Measurements from ENCODE around the gene METTL5. TPM values are rescaled to one million over a fixed set of nuclear protein-coding genes. Genes with fewer than 3 reads are reported as not detected.
A peak's percentile ranks its signal among the peaks of the same experiment; 100 is the strongest.

Gene METTL5
- total RNA-seq, 1 donor: 76.6 TPM

DNA sequence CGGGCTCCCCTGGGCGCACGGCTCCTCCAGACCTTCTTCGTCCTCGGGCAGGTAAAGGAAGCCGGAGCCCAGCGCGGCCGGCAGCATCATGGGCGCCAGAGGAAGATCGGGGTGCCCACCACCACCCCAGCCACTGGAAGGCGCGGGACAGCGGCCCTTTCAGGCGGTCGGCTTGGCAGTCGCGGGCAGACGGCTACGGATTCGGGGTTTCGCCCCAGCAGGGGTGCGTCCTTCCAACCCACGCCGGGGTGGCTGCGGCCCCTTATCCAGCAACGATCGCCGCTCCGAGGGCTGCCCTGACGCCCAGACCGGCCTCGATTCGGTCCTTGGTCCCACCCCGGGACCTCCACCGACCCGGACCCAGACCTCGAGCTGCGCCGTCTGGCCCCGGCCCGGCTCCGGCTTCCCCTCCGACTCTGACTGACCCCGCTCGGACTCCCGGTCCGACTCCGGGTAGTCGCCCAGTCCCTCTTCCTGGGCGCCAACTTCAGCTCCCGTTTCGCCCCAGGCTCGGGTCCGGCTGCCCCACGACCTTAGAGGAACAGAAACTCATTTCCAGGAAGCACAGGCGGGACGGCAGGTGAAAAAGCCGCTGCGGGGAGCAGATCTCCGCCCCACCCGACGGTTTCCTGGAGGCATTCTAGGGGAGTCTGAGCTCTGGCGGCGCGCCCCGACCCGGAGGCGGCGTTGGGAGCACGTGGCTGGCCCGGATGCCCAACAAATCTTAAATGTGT lies 56.3 kb downstream of the METTL5 start:
- H3K4me3 ChIP-seq (ENCODE audit: low read depth, low read length): peak overlapping the region; percentile 31
- TF ChIP-seq, protein P1, sequence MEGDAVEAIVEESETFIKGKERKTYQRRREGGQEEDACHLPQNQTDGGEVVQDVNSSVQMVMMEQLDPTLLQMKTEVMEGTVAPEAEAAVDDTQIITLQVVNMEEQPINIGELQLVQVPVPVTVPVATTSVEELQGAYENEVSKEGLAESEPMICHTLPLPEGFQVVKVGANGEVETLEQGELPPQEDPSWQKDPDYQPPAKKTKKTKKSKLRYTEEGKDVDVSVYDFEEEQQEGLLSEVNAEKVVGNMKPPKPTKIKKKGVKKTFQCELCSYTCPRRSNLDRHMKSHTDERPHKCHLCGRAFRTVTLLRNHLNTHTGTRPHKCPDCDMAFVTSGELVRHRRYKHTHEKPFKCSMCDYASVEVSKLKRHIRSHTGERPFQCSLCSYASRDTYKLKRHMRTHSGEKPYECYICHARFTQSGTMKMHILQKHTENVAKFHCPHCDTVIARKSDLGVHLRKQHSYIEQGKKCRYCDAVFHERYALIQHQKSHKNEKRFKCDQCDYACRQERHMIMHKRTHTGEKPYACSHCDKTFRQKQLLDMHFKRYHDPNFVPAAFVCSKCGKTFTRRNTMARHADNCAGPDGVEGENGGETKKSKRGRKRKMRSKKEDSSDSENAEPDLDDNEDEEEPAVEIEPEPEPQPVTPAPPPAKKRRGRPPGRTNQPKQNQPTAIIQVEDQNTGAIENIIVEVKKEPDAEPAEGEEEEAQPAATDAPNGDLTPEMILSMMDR (IDR thresholded peaks at IDR 0.05; ENCODE audit: insufficient read depth, low read length): no peak
- DNase-seq (ENCODE audit: low read depth): no peak

DNA sequence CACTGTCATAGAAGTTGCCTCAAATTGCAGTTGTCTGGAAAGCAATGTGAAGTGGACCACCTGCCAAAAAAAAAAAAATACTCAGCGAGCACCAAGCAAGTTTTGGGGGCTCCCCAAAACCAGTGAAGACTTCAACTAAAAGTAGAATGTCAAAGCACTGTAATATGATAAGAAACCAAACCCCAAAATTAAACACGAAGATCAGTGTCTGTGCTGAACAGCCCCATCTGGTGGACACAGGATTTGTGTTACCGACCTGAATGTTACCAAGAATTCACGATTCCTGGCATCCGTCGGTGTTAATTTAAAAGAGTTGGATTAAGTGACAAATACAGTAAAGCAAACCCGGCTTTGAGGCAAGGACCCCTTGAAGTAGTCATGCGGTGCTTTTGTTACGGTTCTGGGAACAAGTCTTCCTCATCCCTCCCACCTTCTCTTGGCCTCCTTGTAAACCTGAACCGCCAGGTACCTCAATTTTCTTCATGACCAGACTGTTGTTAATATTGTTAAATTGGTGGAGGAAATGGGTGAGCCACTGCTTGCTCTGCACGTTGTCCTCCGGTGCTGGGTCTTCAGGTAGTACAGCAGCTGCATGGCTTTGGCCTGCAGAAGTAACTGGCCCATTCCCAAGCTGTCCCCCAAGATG lies 57.3 kb downstream of the METTL5 start:
- no peak overlapping the region for H3K4me3 ChIP-seq (ENCODE audit: low read depth, low read length)
- TF ChIP-seq, protein P1 (IDR thresholded peaks at IDR 0.05; ENCODE audit: insufficient read depth, low read length): peak; percentile 71
- peak; percentile 74 for DNase-seq (ENCODE audit: low read depth)

GRCh38 chr2:169765523-169765922 lies 59.2 kb downstream of the METTL5 start:
- TF ChIP-seq, protein P1 (IDR thresholded peaks at IDR 0.05; ENCODE audit: insufficient read depth, low read length): no peak
- no peak overlapping the region for H3K4me3 ChIP-seq (ENCODE audit: low read depth, low read length)
- peak; percentile 27 for DNase-seq (ENCODE audit: low read depth)

GRCh38 chr2:169761970-169762292 lies 62.8 kb downstream of the METTL5 start:
- no peak for DNase-seq (ENCODE audit: low read depth)
- TF ChIP-seq, protein P1 (IDR thresholded peaks at IDR 0.05; ENCODE audit: insufficient read depth, low read length): no peak

More at GRCh38 chr2:169761970-169762292, 62.8 kb downstream of the METTL5 start:
- H3K4me3 ChIP-seq (ENCODE audit: low read depth, low read length): no peak overlapping the region

Other genes starting within 250 kb of the METTL5 start
- gene PPIG, start 240.6 kb downstream of the METTL5 start, total RNA-seq (ENCODE audit: low replicate concordance): 43.5 and 43.7 TPM in 2 replicates
- 0.09 TPM in 1 of 2 replicates, not detected in the other for gene CFAP210, start 130.5 kb downstream of the METTL5 start, total RNA-seq (ENCODE audit: low replicate concordance)
- gene PHOSPHO2, start 130.4 kb downstream of the METTL5 start, total RNA-seq (ENCODE audit: low replicate concordance): 5.2 and 12.0 TPM in 2 replicates
- 0.57 and 2.4 TPM in 2 replicates for gene KLHL23, start 91.1 kb downstream of the METTL5 start, total RNA-seq (ENCODE audit: low replicate concordance)
- 98.8 and 141 TPM in 2 replicates for gene SSB, start 26.0 kb downstream of the METTL5 start, total RNA-seq (ENCODE audit: low replicate concordance)
- 29.2 and 45.5 TPM in 2 replicates for gene UBR3, start 2.5 kb upstream of the METTL5 start, total RNA-seq (ENCODE audit: low replicate concordance)